Thyroid gland (tissue), 4 donors: ENCODE data around the gene ASIC4. TPM values are rescaled to one million over a fixed set of nuclear protein-coding genes. Genes with fewer than 3 reads are reported as not detected.

Experiments used
- DNase-seq, 2 donors: peaks; one replicate each; pipeline ENCODE4 v3.0.0-alpha.2; 2019
- H3K27ac ChIP-seq, 3 donors: fragments of 200-600 bp; sonication (generic); 1 replicate in 2 of 3; 2 replicates in 1 of 3; pipeline ENCODE4 v1.5.1; 2016 to 2019; ENCODE audit warnings: mild to moderate bottlenecking in 1 of 3, moderate library complexity in 1 of 3
- H3K27me3 ChIP-seq: fragments of 200-600 bp; sonication (generic); one replicate; pipeline ENCODE4 v1.5.1; 2019
- H3K36me3 ChIP-seq, 2 donors: fragments of 200-600 bp; sonication (generic); one replicate each; pipeline ENCODE4 v1.5.1; 2016 to 2019
- H3K4me1 ChIP-seq, 2 donors: fragments of 200-600 bp; sonication (generic); one replicate each; pipeline ENCODE4 v1.5.1; 2017 to 2019
- H3K4me3 ChIP-seq, 3 donors: fragments of 200-600 bp; sonication (generic); replicated peaks in 1 of 3; 1 replicate in 2 of 3; 2 replicates in 1 of 3; pipeline ENCODE4 v1.5.1; 2016; ENCODE audit warnings: mild to moderate bottlenecking in 1 of 3
- H3K9me3 ChIP-seq: fragments of 200-600 bp; sonication (generic); one replicate; pipeline ENCODE4 v1.5.1; 2017
- CTCF ChIP-seq, 6 experiments: fragments of 200-600 bp in 3 of 6; fragments of 450-650 bp in 3 of 6; sonication (generic) in 3 of 6; IDR thresholded peaks; one replicate each; pipeline ENCODE4 v1.5.1; 2016 to 2019; ENCODE audit warnings: antibody characterized with exemption in 6 of 6, mild to moderate bottlenecking in 2 of 6, inconsistent platforms in 1 of 6, moderate library complexity in 1 of 6
- POLR2A ChIP-seq, 2 donors: fragments of 450-650 bp; IDR thresholded peaks; one replicate each; pipeline ENCODE4 v1.6.1; 2017; ENCODE audit warnings: antibody characterized with exemption in 2 of 2, mild to moderate bottlenecking in 2 of 2, moderate library complexity in 1 of 2
- WGBS, 2 donors: methylation state at CpG; one replicate each; pipeline ENCODE4 v1.1.5; 2017; 5-methylcytosine and 5-hydroxymethylcytosine counted together
- intact Hi-C: fragments of 100-400 bp; cut with DNase I; formaldehyde crosslinking; loops from one replicate; pipeline ENCODE4 v1.15.1; 2023
- total RNA-seq, 4 donors: library from RNA; depleted of rRNA; stranded (reverse); fragments of >200 nt; gene quantifications; one replicate each; pipeline ENCODE4 v1.2.3, GENCODE V29; 2016

Gene ASIC4
- total RNA-seq, 4 donors from 2014 or later, result not detected

GRCh38 chr2:219506153-219506801 lies 8.0 kb upstream of the ASIC4 start:
- TF ChIP-seq POLR2A (IDR thresholded peaks at IDR 0.05) (no peak), CTCF (IDR thresholded peaks at IDR 0.05) (no peak)
- Histone ChIP-seq H3K9me3 (no peaks in the 10 kb centered on the region), H3K4me1 (peaks cover 11 to 15% of the 10 kb centered on the region in 2 donors), H3K27me3 (no peaks in the 10 kb centered on the region), H3K36me3 (peaks cover 24 to 32% of the 10 kb centered on the region in 2 donors), H3K4me3 (no peak overlapping the region), H3K27ac (no peak overlapping the region)
- intact Hi-C loops, result no loop called here
- WGBS, 2 donors, result 83 to 86% methylated on average over 20 of the region's 23 CpGs
- no peak for DNase-seq

GRCh38 chr2:219506802-219507526 lies 7.3 kb upstream of the ASIC4 start:
- TF ChIP-seq POLR2A (IDR thresholded peaks at IDR 0.05) (no peak), CTCF (IDR thresholded peaks at IDR 0.05) (no peak)
- 80 to 83% methylated on average over 12 to 16 of the region's 17 CpGs for WGBS, 2 donors
- peaks cover 11 to 15% of the 10 kb centered on the region in 2 donors for H3K4me1 ChIP-seq
- H3K4me3 ChIP-seq, result no peak overlapping the region
- peaks cover 24 to 32% of the 10 kb centered on the region in 2 donors for H3K36me3 ChIP-seq
- H3K27ac ChIP-seq, result no peak overlapping the region
- no peaks in the 10 kb centered on the region for H3K9me3 ChIP-seq
- no peak for DNase-seq
- no peaks in the 10 kb centered on the region for H3K27me3 ChIP-seq
- intact Hi-C loops, result no loop called here

- no peak for TF ChIP-seq POLR2A (IDR thresholded peaks at IDR 0.05)
- no peak for TF ChIP-seq CTCF (IDR thresholded peaks at IDR 0.05)
- Histone ChIP-seq H3K4me3 (no peak overlapping the region), H3K36me3 (peaks cover 24 to 32% of the 10 kb centered on the region in 2 donors), H3K9me3 (no peaks in the 10 kb centered on the region), H3K27me3 (no peaks in the 10 kb centered on the region), H3K27ac (no peak overlapping the region), H3K4me1 (peaks cover 11 to 15% of the 10 kb centered on the region in 2 donors)
- no peak for DNase-seq
- 59 to 83% methylated on average over 7 to 8 of the region's 8 CpGs for whole genome bisulfite sequencing, 2 donors
- intact Hi-C loops, result no loop called here
These were observed 6.5 kb upstream of the ASIC4 start for GRCh38 chr2:219507581-219508443.

- peaks cover 24 to 32% of the 10 kb centered on the region in 2 donors for H3K36me3 ChIP-seq
- TF ChIP-seq POLR2A (IDR thresholded peaks at IDR 0.05) (no peak), CTCF (IDR thresholded peaks at IDR 0.05) (no peak)
- H3K9me3 ChIP-seq, result no peaks in the 10 kb centered on the region
- no peaks in the 10 kb centered on the region for H3K27me3 ChIP-seq
- no peak overlapping the region for H3K27ac ChIP-seq
- WGBS, 2 donors, result 58 to 86% methylated on average over 2 to 3 of the region's 4 CpGs
- DNase-seq, result no peak
- intact Hi-C loops, result no loop called here
- H3K4me1 ChIP-seq, result peaks cover 11 to 15% of the 10 kb centered on the region in 2 donors
- H3K4me3 ChIP-seq, result no peak overlapping the region
These were observed 5.9 kb upstream of the ASIC4 start for GRCh38 chr2:219508444-219508734.
